Endothelial cell of umbilical vein (primary cell): ENCODE measurements around the gene ZNF385B.

Experiments used
- EZH2 ChIP-seq: IDR thresholded peaks from 2 replicates; pipeline ENCODE4 v1.6.1; 2012; ENCODE audit warnings: borderline replicate concordance, low read depth, mild to moderate bottlenecking, moderate library complexity, low read length, inconsistent platforms; ENCODE audit not compliant: severe bottlenecking
- MYC ChIP-seq: IDR thresholded peaks from one replicate; pipeline ENCODE4 v1.6.1; 2011; ENCODE audit warnings: mild to moderate bottlenecking, low read depth, low read length
- POLR2A ChIP-seq: IDR thresholded peaks from 2 replicates; pipeline ENCODE4 v1.6.1; 2012; ENCODE audit warnings: low read depth, mild to moderate bottlenecking, control low read depth, low read length
- TF ChIP-seq, protein P1 (sequence below), 2 donors: IDR thresholded peaks; 1 replicate in 1 of 2; 2 replicates in 1 of 2; pipeline ENCODE4 v1.5.1; 2011; ENCODE audit warnings: low read length in 2 of 2, mild to moderate bottlenecking in 2 of 2, moderate library complexity in 2 of 2, control low read depth in 1 of 2, inconsistent platforms in 1 of 2, low read depth in 1 of 2; ENCODE audit not compliant: insufficient read depth in 1 of 2; ENCODE audit errors: extremely low read depth in 1 of 2

GRCh38 chr2:179645047-179645446 lies 216.4 kb downstream of the ZNF385B start:
- TF ChIP-seq, protein P1, sequence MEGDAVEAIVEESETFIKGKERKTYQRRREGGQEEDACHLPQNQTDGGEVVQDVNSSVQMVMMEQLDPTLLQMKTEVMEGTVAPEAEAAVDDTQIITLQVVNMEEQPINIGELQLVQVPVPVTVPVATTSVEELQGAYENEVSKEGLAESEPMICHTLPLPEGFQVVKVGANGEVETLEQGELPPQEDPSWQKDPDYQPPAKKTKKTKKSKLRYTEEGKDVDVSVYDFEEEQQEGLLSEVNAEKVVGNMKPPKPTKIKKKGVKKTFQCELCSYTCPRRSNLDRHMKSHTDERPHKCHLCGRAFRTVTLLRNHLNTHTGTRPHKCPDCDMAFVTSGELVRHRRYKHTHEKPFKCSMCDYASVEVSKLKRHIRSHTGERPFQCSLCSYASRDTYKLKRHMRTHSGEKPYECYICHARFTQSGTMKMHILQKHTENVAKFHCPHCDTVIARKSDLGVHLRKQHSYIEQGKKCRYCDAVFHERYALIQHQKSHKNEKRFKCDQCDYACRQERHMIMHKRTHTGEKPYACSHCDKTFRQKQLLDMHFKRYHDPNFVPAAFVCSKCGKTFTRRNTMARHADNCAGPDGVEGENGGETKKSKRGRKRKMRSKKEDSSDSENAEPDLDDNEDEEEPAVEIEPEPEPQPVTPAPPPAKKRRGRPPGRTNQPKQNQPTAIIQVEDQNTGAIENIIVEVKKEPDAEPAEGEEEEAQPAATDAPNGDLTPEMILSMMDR (IDR thresholded peaks at IDR 0.05; ENCODE audit: extremely low read depth in 1 of 2, insufficient read depth in 1 of 2, low read depth in 1 of 2, low read length in 2 of 2), result no peak
- TF ChIP-seq POLR2A, result no peak
- TF ChIP-seq MYC, result no peak
- no peak for TF ChIP-seq EZH2
